CD14-positive monocyte (primary cell): ENCODE data around the gene CACNA1S. TPM values are rescaled to one million over a fixed set of nuclear protein-coding genes. Genes with fewer than 3 reads are reported as not detected.
A peak's percentile ranks its signal among the peaks of the same experiment; 100 is the strongest.

ENCODE experiments used
- DNase-seq, 3 donors: peaks; one replicate each; pipeline ENCODE4 v3.0.0-alpha.2; 2011 to 2022
- H2AFZ ChIP-seq: 2 replicates; pipeline ENCODE4 v1.6.0; 2012; ENCODE audit warnings: mild to moderate bottlenecking, low read depth, low read length, inconsistent platforms; ENCODE audit not compliant: insufficient read depth, poor library complexity, severe bottlenecking
- H3K27ac ChIP-seq, 2 donors: 1 replicate in 1 of 2; 2 replicates in 1 of 2; pipeline ENCODE4 v1.5.1; 2012 to 2013; ENCODE audit warnings: low read length in 2 of 2, control low read depth in 1 of 2, inconsistent platforms in 1 of 2, low read depth in 1 of 2, mild to moderate bottlenecking in 1 of 2
- H3K27me3 ChIP-seq, 2 donors: one replicate each; pipeline versions ENCODE4 v1.6.0 to v1.6.1; 2011 to 2013; ENCODE audit warnings: low read length in 2 of 2; ENCODE audit not compliant: control insufficient read depth in 2 of 2, insufficient read depth in 2 of 2
- H3K36me3 ChIP-seq, 2 donors: replicated peaks in 1 of 2; 1 replicate in 1 of 2; 2 replicates in 1 of 2; pipeline versions ENCODE4 v1.5.1 to v1.6.1; 2012 to 2013; ENCODE audit warnings: low read length in 2 of 2, control low read depth in 1 of 2, inconsistent platforms in 1 of 2, mild to moderate bottlenecking in 1 of 2; ENCODE audit not compliant: insufficient read depth in 2 of 2, control insufficient read depth in 1 of 2
- H3K4me1 ChIP-seq, 2 donors: 1 replicate in 1 of 2; 2 replicates in 1 of 2; pipeline versions ENCODE4 v1.5.1 to v1.6.1; 2012 to 2013; ENCODE audit warnings: low read length in 2 of 2, control low read depth in 1 of 2, inconsistent platforms in 1 of 2, mild to moderate bottlenecking in 1 of 2, moderate library complexity in 1 of 2; ENCODE audit not compliant: insufficient read depth in 2 of 2, control insufficient read depth in 1 of 2
- H3K4me2 ChIP-seq: replicated peaks from 2 replicates; pipeline ENCODE3; 2012; ENCODE audit warnings: low read length, moderate library complexity, mild to moderate bottlenecking; ENCODE audit not compliant: poor library complexity, severe bottlenecking; ENCODE audit errors: extremely low read depth
- H3K4me3 ChIP-seq, 3 experiments: fragments of 200-600 bp in 1 of 3; sonication (generic) in 1 of 3; replicated peaks in 1 of 3; 1 replicate in 2 of 3; 2 replicates in 1 of 3; pipeline ENCODE4 v1.5.1; 2011 to 2013; ENCODE audit warnings: low read length in 3 of 3, mild to moderate bottlenecking in 3 of 3, control low read depth in 2 of 3, low read depth in 2 of 3, inconsistent platforms in 1 of 3, moderate library complexity in 1 of 3
- H3K79me2 ChIP-seq: 2 replicates; pipeline ENCODE4 v1.6.0; 2012; ENCODE audit warnings: mild to moderate bottlenecking, control low read depth, inconsistent platforms, low read length, moderate library complexity; ENCODE audit not compliant: insufficient read depth
- H3K9ac ChIP-seq: 2 replicates; pipeline ENCODE4 v1.6.0; 2017; ENCODE audit warnings: low read length, mild to moderate bottlenecking; ENCODE audit not compliant: insufficient read depth, poor library complexity, severe bottlenecking
- H3K9me3 ChIP-seq, 2 donors: replicated peaks in 1 of 2; 1 replicate in 1 of 2; 2 replicates in 1 of 2; pipeline versions ENCODE4 v1.5.1 to v1.6.1; 2012 to 2013; ENCODE audit warnings: low read length in 2 of 2, control low read depth in 1 of 2; ENCODE audit not compliant: control insufficient read depth in 1 of 2, insufficient read depth in 1 of 2
- H4K20me1 ChIP-seq: 2 replicates; pipeline ENCODE4 v1.6.0; 2012; ENCODE audit warnings: mild to moderate bottlenecking, low read length, control low read depth, moderate library complexity; ENCODE audit not compliant: insufficient read depth
- H3K27ac Mint-ChIP-seq, 7 donors: one replicate each; pipeline ENCODE4 v1.8.0; 2020; ENCODE audit warnings: mild to moderate bottlenecking in 7 of 7, mixed read lengths in 7 of 7, moderate library complexity in 6 of 7, inconsistent platforms in 2 of 7
- H3K27me3 Mint-ChIP-seq, 3 donors: one replicate each; pipeline ENCODE4 v1.8.0; 2021 to 2022; ENCODE audit warnings: low read depth in 3 of 3, mild to moderate bottlenecking in 3 of 3, mixed read lengths in 3 of 3, moderate library complexity in 3 of 3, inconsistent platforms in 1 of 3
- H3K36me3 Mint-ChIP-seq, 2 donors: one replicate each; pipeline ENCODE4 v1.8.0; 2020; ENCODE audit warnings: mixed read lengths in 2 of 2, inconsistent platforms in 1 of 2, mild to moderate bottlenecking in 1 of 2
- H3K4me1 Mint-ChIP-seq: one replicate; pipeline ENCODE4 v1.8.0; 2020; ENCODE audit warnings: mild to moderate bottlenecking, mixed read lengths
- H3K4me3 Mint-ChIP-seq, 2 donors: one replicate each; pipeline ENCODE4 v1.8.0; 2020; ENCODE audit warnings: mild to moderate bottlenecking in 2 of 2, mixed read lengths in 2 of 2, moderate library complexity in 1 of 2
- H3K9me3 Mint-ChIP-seq, 7 donors: one replicate each; pipeline ENCODE4 v1.8.0; 2020 to 2022; ENCODE audit warnings: mixed read lengths in 7 of 7, mild to moderate bottlenecking in 6 of 7, moderate library complexity in 6 of 7, inconsistent platforms in 2 of 7
- CTCF ChIP-seq: fragments of 200-600 bp; IDR thresholded peaks from one replicate; pipeline ENCODE4 v1.8.0; 2022; ENCODE audit warnings: antibody characterized with exemption, mild to moderate bottlenecking
- WGBS: methylation state at CpG from one replicate; pipeline ENCODE4 v1.1.5; 2013; ENCODE audit warnings: missing lambda C conversion rate; ENCODE audit not compliant: insufficient coverage; 5-methylcytosine and 5-hydroxymethylcytosine counted together
- intact Hi-C, 2 donors: fragments of 100-400 bp; cut with micrococcal nuclease; formaldehyde crosslinking; loops; one replicate each; pipeline versions ENCODE4 v1.15.0 to v1.15.1; 2023
- polyA plus RNA-seq, 3 donors: library from polyadenylated mRNA; depleted of rRNA in 1 of 3; unstranded in 2 of 3; stranded (reverse) in 1 of 3; fragments of 300-500 nt in 2 of 3; fragments of >200 nt in 1 of 3; fragmentation: Illumina TruSeq in 2 of 3; gene quantifications; 1 replicate in 2 of 3; 2 replicates in 1 of 3; pipeline ENCODE4 v1.2.3, GENCODE V29; 2012 to 2021

The CACNA1S gene
- polyA plus RNA-seq, 3 donors: not detected

- no CpG with 5 or more reads among the region's 3 CpGs for WGBS
- Mint-ChIP-seq H3K27me3 (peaks cover 4 to 14% (median 10%) of the 10 kb centered on the region in 3 donors), H3K4me1 (no peaks in the 10 kb centered on the region), H3K27ac (peak overlapping the region in 1 of 7 donors; percentile 17), H3K36me3 (no peaks in the 10 kb centered on the region), H3K9me3 (peaks cover 0 to 2% (median 0%) of the 10 kb centered on the region in 7 donors), H3K4me3 (no peak overlapping the region)
- H3K4me2 ChIP-seq: no peak overlapping the region
- H3K4me1 ChIP-seq: no peaks in the 10 kb centered on the region
- H3K9ac ChIP-seq: no peak overlapping the region
- no peaks in the 10 kb centered on the region for H3K9me3 ChIP-seq
- no peak overlapping the region for H2AFZ ChIP-seq
- H4K20me1 ChIP-seq: no peaks in the 10 kb centered on the region
- no peaks in the 10 kb centered on the region for H3K79me2 ChIP-seq
- H3K36me3 ChIP-seq: no peaks in the 10 kb centered on the region
- no peak overlapping the region for H3K27ac ChIP-seq
- DNase-seq: no peak
- no peak for TF ChIP-seq CTCF
- no peak overlapping the region for H3K4me3 ChIP-seq
- no peaks in the 10 kb centered on the region for H3K27me3 ChIP-seq
- intact Hi-C loops: no loop called here
Measured at GRCh38 chr1:201080135-201080534, 32.1 kb downstream of the CACNA1S start.

- H3K27ac ChIP-seq: no peak overlapping the region
- no peak overlapping the region for H3K4me2 ChIP-seq
- no peak overlapping the region for H3K4me3 ChIP-seq
- H3K4me1 Mint-ChIP-seq: no peaks in the 10 kb centered on the region
- H3K4me1 ChIP-seq: no peaks in the 10 kb centered on the region
- peaks cover 2 to 13% (median 6%) of the 10 kb centered on the region in 3 donors for H3K27me3 Mint-ChIP-seq
- no peaks in the 10 kb centered on the region for H3K36me3 ChIP-seq
- H3K9ac ChIP-seq: no peak overlapping the region
- peak overlapping the region in 1 of 7 donors; percentile 48 for H3K27ac Mint-ChIP-seq
- no peak for TF ChIP-seq CTCF
- no peak overlapping the region for H2AFZ ChIP-seq
- no peak for DNase-seq
- H3K36me3 Mint-ChIP-seq: no peaks in the 10 kb centered on the region
- no peaks in the 10 kb centered on the region for H3K9me3 ChIP-seq
- no peaks in the 10 kb centered on the region for H4K20me1 ChIP-seq
- H3K9me3 Mint-ChIP-seq: peaks cover 0 to 2% (median 0%) of the 10 kb centered on the region in 7 donors
- no peak overlapping the region for H3K4me3 Mint-ChIP-seq
- no peaks in the 10 kb centered on the region for H3K79me2 ChIP-seq
- intact Hi-C loops: no loop called here
- H3K27me3 ChIP-seq: no peaks in the 10 kb centered on the region
- 92% methylated on average over 15 of the region's 17 CpGs for WGBS
Measured at GRCh38 chr1:201077736-201078135, 34.5 kb downstream of the CACNA1S start.
